ENCODE results near the gene FIBIN.
A peak's percentile ranks its signal among the peaks of the same experiment; 100 is the strongest.
"Not testable (repeated sequence)": the region's sequence is repeated elsewhere in the genome, so short reads cannot be mapped to it uniquely, and the experiment has no call there.

Gene FIBIN

DNA sequence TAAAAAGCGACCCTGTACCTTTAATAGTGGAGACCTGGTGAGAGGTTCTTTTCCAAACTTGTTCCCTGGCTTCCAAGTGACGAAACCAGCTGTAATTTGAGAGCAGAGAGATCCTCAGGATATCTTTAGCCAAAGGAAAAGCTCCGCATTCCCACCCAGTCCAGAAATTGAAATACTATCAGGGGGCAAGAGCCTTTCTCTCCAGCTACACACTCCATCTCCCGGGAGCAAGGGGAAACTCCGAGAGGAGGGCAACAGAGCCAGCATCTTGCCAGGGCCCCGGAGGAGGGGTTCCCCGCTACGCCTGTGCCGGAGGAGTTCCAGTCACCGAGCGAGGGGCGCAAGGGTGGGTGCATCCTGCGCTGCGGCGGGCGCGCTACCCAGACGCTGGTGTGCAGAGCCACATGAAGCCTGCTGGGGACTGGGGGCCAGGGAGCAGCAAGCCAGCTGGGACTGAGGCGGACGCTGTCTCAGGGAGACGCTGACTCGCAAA lies at the start of gene FIBIN:
TSS of gene FIBIN (plus strand) at position 148 of the 493 bp plus-strand sequence. CDS start 415 bp downstream, outside the sequence.
- DNase-seq (ENCODE audit: low read depth in 2 of 2), result peak; percentile 65 to 67

DNA sequence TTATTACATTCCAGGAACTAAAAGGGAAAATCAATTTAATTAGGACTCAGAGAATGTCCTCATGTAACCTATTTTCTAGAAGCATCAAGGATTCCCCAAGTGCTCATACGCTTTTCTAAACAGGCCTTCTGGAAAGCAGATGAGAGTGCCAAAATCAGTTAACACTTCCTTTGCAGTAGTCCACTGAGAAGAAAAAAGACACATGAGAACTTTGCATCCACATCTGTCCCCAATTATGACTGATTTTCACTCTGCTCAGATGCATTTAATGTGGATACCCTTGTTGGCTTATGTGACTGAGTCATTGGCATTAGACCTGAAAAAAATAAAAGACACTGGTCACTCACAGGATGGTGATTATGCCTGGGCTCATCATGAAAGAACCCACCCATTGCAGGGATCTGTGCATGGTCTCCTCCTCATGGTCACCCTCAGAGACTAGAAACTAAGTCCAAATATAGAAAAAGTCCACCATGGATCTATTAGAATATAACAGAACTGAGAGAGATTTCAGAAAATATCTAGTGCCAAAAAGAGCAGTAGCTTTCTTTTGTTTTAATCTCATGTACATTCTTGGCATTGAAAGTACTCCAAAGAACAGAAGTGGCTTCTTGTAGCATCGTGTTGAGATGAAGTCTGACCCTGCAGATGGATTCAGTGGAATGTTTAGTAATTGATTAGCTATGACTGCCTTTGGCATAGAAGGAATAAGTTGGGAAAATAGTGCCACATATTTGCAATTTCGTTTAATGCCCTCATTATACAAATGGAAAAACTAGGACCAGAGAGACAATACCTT lies 48.8 kb upstream of the FIBIN start:
- DNase-seq (ENCODE audit: low read depth in 2 of 2), result peak; percentile 89

DNA sequence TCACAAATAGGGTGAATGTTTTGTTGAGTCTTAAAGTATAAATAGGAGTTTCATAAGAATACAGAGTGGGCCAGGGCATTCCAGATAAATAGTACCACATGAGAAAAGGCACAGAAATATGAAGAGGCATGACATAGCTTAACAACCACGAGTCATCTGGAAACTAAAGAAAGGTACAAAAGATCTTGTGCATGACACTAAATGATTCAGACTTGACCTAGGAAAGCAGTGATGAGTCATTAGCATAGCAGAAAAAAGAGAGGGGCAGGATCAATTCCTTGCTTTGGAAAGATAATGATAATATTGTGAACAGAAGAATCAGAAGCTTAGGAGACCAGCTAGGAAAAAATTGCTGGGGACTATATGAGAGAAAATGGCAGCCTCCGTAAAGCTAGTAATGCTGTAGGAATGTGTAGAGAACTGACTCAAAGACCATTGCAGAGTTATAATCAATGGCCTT lies 47.6 kb upstream of the FIBIN start:
- no peak for DNase-seq (ENCODE audit: low read depth in 2 of 2)

DNA sequence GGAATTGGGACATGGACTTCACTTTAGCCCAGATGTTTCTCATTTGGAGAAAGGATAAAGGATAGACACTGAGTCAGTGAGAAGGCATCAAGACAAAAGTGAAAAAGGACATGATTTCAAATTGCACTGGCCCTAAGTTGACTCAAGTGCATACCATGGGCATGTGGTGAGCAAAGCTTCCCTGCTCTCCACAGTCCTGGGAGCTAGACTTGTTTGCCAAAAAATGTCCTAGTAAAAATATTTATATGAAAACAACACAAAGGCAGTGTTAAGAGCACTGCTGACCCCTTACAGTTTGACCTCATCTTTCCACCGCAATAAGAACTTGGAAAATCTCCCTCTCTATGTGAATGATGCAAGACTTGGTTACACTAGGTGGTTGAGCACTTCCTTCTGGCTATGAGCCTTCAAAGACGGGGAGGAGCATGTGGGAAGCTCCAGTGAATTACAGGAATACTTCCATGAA lies 46.5 kb upstream of the FIBIN start:
- peak; percentile 100 for DNase-seq (ENCODE audit: low read depth in 2 of 2)

GRCh38 chr11:26947904-26948639 lies 45.8 kb upstream of the FIBIN start:
- no peak for DNase-seq (ENCODE audit: low read depth in 2 of 2)

- no peak for DNase-seq (ENCODE audit: low read depth in 2 of 2)
These were observed 45.0 kb upstream of the FIBIN start for GRCh38 chr11:26948881-26949280.

DNA sequence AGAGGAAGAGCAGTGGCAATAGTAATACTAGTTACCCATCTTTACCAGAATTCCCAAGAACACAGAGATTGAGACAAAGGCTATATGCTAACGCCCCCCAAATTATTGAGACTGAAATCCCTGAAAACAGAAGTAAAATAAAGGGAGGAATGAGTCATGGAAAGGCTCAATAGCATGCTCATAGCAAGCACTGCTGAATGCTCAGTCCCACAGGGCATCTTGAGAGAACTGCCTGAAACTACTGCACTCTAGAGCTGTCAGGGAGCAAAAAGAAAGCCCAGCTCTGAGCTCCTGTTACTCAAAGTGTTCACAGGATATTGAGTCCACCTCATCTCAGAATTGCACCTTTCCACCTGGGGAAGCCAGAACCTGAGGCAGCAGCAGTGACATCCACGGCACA lies 44.1 kb upstream of the FIBIN start:
- DNase-seq (ENCODE audit: low read depth in 2 of 2), result no peak

- DNase-seq (ENCODE audit: low read depth in 2 of 2), result peak; percentile 81 to 83
These were observed 43.6 kb upstream of the FIBIN start for GRCh38 chr11:26950260-26950719.

DNA sequence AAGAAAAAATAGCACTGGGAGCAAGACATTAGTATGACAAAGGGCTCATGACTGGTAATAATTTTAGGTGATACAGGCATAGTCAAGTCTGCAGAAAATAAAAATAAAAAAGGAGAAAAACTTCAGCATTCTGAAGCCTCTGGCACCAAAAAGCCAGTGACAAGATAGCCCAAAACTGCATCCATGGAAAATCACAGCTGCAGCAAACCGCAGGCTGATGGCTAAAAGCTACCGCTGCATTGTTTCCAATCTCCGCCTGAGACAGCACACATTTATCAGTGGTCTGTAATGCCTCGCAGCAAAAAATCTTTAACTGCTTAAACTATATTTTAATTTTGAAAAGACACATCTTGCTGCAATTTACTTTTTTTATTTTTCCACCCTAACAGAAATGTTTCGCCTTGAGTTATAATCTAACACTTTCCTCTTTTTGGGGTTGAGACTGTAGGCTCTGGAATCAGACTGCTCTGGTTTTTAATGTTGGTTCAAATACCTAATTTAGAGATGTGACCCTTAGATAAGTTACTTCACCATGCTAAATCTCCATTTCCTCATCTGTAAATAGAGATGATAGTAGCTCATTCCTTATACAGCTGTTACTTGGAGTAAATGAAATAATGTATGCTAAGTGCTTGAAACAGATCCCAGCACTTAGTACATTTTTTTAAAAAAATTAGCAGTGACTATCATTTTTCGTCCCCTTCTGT lies 42.0 kb upstream of the FIBIN start:
- no peak for DNase-seq (ENCODE audit: low read depth in 2 of 2)

GRCh38 chr11:26953770-26954392 lies 40.0 kb upstream of the FIBIN start:
- DNase-seq (ENCODE audit: low read depth in 2 of 2), result peak in 1 of 2 experiments; percentile 68

DNA sequence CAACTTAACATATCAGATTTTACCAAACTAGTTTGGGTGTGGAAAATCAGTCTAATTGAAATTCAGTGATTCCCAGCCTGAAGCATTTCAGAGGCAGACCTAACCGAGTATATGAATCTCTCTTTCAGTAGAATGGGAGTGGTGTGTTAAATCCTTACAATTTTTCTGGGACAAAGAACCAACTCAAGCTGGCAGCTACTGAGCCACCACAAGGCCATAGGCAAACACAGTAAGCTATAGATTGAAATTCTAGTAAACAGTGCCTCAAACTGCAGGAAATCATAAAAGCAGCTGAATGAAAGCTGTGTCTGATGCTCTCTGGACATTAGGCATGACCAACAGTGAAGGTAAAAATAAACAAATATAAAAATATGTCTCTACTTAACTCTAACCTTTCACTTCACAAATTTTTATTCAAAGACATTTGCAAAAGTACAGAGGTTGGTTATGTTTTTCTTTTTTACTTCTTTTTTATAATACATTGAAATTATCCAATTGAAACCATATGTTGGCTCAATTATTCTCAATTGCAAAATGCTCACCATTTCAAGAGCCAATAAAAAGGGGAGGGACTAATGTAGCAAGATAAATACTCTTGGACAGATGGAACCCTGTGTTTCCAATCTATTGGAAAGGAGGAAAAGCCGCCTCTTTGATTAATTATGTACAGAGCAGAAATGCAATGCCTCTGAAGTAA lies 35.8 kb upstream of the FIBIN start:
- no peak for DNase-seq (ENCODE audit: low read depth in 2 of 2)

GRCh38 chr11:26958702-26959049 lies 35.2 kb upstream of the FIBIN start:
- no peak for DNase-seq (ENCODE audit: low read depth in 2 of 2)

GRCh38 chr11:26960281-26960680 lies 33.6 kb upstream of the FIBIN start:
- DNase-seq (ENCODE audit: low read depth in 2 of 2), result no peak

GRCh38 chr11:26963764-26964163 lies 30.1 kb upstream of the FIBIN start:
- no peak for DNase-seq (ENCODE audit: low read depth in 2 of 2)

DNA sequence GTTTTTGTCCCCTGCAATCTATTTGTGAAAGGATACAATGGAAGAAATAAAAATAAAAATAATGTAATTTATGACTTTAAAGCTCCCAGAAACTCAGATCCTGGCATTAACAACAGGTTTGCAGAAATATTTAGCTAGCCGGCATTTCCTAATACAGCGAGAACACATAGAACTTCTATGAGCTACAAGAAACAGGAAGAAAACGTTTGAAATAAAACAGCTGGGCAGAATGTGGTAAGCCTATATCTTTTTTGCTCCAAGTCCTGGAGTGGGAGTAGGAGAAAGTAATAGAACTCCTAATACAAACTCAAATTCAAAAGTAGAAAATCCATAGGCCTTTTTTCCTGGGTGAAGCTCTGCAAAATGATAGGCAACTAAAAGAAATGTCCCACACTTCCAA lies 29.6 kb upstream of the FIBIN start:
- DNase-seq (ENCODE audit: low read depth in 2 of 2), result no peak

DNA sequence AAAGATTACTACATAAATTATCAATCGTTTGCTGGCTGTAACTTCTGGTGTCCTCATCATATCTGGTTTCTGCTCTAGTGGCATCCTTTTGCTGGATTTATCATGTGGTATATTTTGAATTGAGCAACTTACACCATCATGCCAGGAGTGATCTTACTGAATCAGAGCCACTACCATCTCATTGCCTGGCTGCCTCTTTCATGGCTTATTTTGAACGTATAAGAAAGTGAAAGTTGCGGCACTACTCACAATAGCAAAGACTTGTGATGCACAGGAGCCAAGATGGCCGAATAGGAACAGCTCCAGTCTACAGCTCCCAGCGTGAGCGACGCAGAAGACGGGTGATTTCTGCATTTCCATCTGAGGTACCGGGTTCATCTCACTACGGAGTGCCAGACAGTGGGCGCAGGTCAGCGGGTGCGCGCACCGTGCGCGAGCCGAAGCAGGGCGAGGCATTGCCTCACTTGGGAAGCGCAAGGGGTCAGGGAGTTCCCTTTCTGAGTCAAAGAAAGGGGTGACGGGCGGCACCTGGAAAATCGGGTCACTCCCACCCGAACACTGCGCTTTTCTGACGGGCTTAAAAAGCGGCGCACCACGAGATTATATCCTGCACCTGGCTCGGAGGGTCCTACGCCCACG lies 28.9 kb upstream of the FIBIN start:
- DNase-seq (ENCODE audit: low read depth in 2 of 2), result not testable (repeated sequence)

DNA sequence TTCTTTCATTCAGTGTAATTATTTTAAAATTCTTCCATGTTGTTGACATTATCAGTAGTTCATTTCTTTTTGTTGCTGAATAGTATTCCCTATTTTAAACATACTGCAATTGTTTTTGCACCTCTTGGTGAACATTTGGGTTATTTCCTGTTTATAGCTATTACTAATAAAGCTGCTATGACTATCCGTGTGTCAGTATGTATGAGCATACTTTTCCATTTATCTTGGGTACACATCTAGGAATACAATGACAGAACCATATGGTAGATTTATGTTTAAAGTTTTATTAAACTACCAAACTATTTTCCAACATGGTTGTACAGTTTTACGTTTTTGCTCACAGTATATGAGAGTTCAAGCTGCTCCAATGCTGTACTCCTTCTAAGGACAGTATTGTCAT lies 22.0 kb upstream of the FIBIN start:
- DNase-seq (ENCODE audit: low read depth in 2 of 2), result no peak

- peak; percentile 67 to 77 for DNase-seq (ENCODE audit: low read depth in 2 of 2)
These were observed 19.7 kb upstream of the FIBIN start for GRCh38 chr11:26974069-26974783.

- no peak for DNase-seq (ENCODE audit: low read depth in 2 of 2)
These were observed 18.9 kb upstream of the FIBIN start for GRCh38 chr11:26974996-26975395.

DNA sequence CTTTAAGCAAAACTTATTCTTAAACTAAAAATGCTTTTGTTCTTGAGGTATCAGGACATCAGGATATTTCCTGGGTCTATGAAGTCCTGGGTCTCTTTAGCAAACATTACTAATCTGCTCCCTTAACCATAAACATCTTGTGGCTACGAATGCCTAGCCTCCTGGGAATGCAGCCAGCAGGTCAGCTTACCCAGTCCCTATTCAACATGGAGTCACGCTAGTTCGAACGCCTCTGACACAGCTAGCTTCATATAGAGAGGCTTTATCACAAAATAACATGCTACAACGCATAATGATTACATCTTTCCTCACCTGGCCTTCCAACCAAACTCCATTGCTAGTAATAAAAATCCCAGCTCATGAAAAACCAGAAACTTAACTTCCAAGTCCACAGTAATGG lies 17.5 kb upstream of the FIBIN start:
- DNase-seq (ENCODE audit: low read depth in 2 of 2), result no peak

Measured in fibroblast of skin of left biceps (primary cell).